HepG2 (cell line): ENCODE data around the gene POU2AF2. TPM values are rescaled to one million over a fixed set of nuclear protein-coding genes. Genes with fewer than 3 reads are reported as not detected.

Source experiments
- ATAC-seq: fragments of 200-7000 bp; cut with Tn5 transposase; 3 replicates; pipeline ENCODE4 v1.9.1; 2020; ENCODE audit warnings: mild to moderate bottlenecking, moderate library complexity
- BruUV-seq: library from RNA; stranded (reverse); fragments of 400-500 nt; replicated peaks from 2 replicates; lab custom pipeline; 2021; lab: Mats Ljungman, UMichigan
- CTCF ChIA-PET: fragments of 300-600 bp; formaldehyde crosslinking; extraction: SDS; loops from one replicate; lab custom pipeline; 2021; ENCODE audit warnings: low total read pairs, inconsistent platforms, low intra/inter-chr PET ratio; lab: Yijun Ruan, JAX
- POLR2A ChIA-PET: fragments of 350-600 bp; sonication (Branson Sonifier 250); formaldehyde crosslinking; loops from one replicate; lab custom pipeline; 2020; ENCODE audit warnings: antibody characterized with exemption, inconsistent platforms; lab: Yijun Ruan, JAX
- DNase-seq: peaks from one replicate; pipeline ENCODE4 v3.0.0-alpha.2; 2015; ENCODE audit warnings: low spot score
- FAIRE-seq: peaks from 3 replicates; lab custom pipeline; 2011; peaks lifted over from hg19 to GRCh38; lab: Jason Lieb, UNC
- H2AFZ ChIP-seq: one replicate; pipeline ENCODE4 v1.6.1; 2011; ENCODE audit warnings: low read length, inconsistent platforms
- H3K27ac ChIP-seq: fragments of 300-600 bp; 3 replicates; pipeline ENCODE4 v1.8.0; 2011; ENCODE audit warnings: mixed run types, mild to moderate bottlenecking, mixed read lengths, low read length, inconsistent platforms; ENCODE audit not compliant: insufficient read depth; ENCODE audit errors: extremely low read length
- H3K27me3 ChIP-seq, 2 experiments: fragments of 200-600 bp in 1 of 2; 2 replicates in 1 of 2; 3 replicates in 1 of 2; pipeline versions ENCODE4 v1.6.0 to v1.8.0; 2011; ENCODE audit warnings: low read length in 2 of 2, mild to moderate bottlenecking in 2 of 2, moderate library complexity in 2 of 2, inconsistent platforms in 1 of 2; ENCODE audit not compliant: insufficient read depth in 2 of 2, control insufficient read depth in 1 of 2
- H3K36me3 ChIP-seq, 2 experiments: fragments of 200-600 bp in 1 of 2; replicated peaks in 1 of 2; 2 replicates in 1 of 2; 3 replicates in 1 of 2; pipeline versions ENCODE4 v1.5.1 to v1.8.0; 2011; ENCODE audit warnings: low read length in 2 of 2, inconsistent platforms in 1 of 2; ENCODE audit not compliant: insufficient read depth in 2 of 2, control insufficient read depth in 1 of 2
- H3K4me1 ChIP-seq: 2 replicates; pipeline ENCODE4 v1.5.1; 2012; ENCODE audit warnings: low read length, inconsistent platforms; ENCODE audit not compliant: insufficient read depth
- H3K4me2 ChIP-seq: 2 replicates; pipeline ENCODE4 v1.6.0; 2011; ENCODE audit warnings: low read depth, low read length, inconsistent platforms
- H3K4me3 ChIP-seq, 3 experiments: fragments of 200-600 bp in 1 of 3; sonication (generic), shearing (Covaris generic) in 1 of 3; replicated peaks in 1 of 3; 2 replicates each; pipeline ENCODE4 v1.5.1; 2011 to 2016; ENCODE audit warnings: low read length in 3 of 3, inconsistent platforms in 2 of 3, low read depth in 2 of 3, mild to moderate bottlenecking in 2 of 3, control low read depth in 1 of 3, mixed read lengths in 1 of 3; ENCODE audit not compliant: insufficient read depth in 1 of 3
- H3K79me2 ChIP-seq: one replicate; pipeline ENCODE4 v1.6.1; 2011; ENCODE audit warnings: low read length, inconsistent platforms; ENCODE audit not compliant: insufficient read depth
- H3K9ac ChIP-seq: 2 replicates; pipeline ENCODE4 v1.6.0; 2011; ENCODE audit warnings: mild to moderate bottlenecking, low read depth, low read length, inconsistent platforms; ENCODE audit not compliant: insufficient read depth
- H3K9me3 ChIP-seq: 2 replicates; pipeline ENCODE4 v1.5.1; 2012; ENCODE audit warnings: mild to moderate bottlenecking, low read length
- H4K20me1 ChIP-seq: 2 replicates; pipeline ENCODE4 v1.6.0; 2011; ENCODE audit warnings: inconsistent platforms, mild to moderate bottlenecking, low read length, moderate library complexity; ENCODE audit not compliant: insufficient read depth
- ADNP ChIP-seq: sonication (generic); formaldehyde crosslinking; IDR thresholded peaks from 2 replicates; pipeline ENCODE4 v1.4.0; 2020; ENCODE audit warnings: missing genetic modification reagents
- GTF3A ChIP-seq: sonication (generic); formaldehyde crosslinking; conservative IDR thresholded peaks from 2 replicates; pipeline ENCODE4 v1.4.0; 2020; ENCODE audit warnings: mild to moderate bottlenecking, missing genetic modification reagents
- NONO ChIP-seq, 2 experiments: fragments of 450-650 bp in 1 of 2; sonication (generic) in 1 of 2; formaldehyde crosslinking in 1 of 2; IDR thresholded peaks in 1 of 2; conservative IDR thresholded peaks in 1 of 2; 2 replicates each; pipeline versions ENCODE4 v1.6.1 to v1.8.0; 2017 to 2022; ENCODE audit warnings: mild to moderate bottlenecking in 1 of 2, missing genetic modification reagents in 1 of 2, moderate library complexity in 1 of 2
- NR2F6 ChIP-seq, 2 experiments: IDR thresholded peaks; 2 replicates each; pipeline ENCODE4 v1.6.1; 2016; ENCODE audit warnings: antibody characterized with exemption in 1 of 2, mild to moderate bottlenecking in 1 of 2
- RAD51 ChIP-seq: fragments of 450-650 bp; IDR thresholded peaks from 2 replicates; pipeline ENCODE4 v1.6.1; 2016; ENCODE audit warnings: borderline replicate concordance
- RELA ChIP-seq: sonication (generic); formaldehyde crosslinking; IDR thresholded peaks from 2 replicates; pipeline ENCODE4 v1.4.0; 2020; ENCODE audit warnings: missing genetic modification reagents
- ZNF121 ChIP-seq: sonication (generic); formaldehyde crosslinking; IDR thresholded peaks from 2 replicates; pipeline ENCODE4 v1.5.0; 2020; ENCODE audit warnings: mild to moderate bottlenecking, missing genetic modification reagents
- ZNF205 ChIP-seq: IDR thresholded peaks from 2 replicates; pipeline ENCODE4 v1.6.1; 2018; ENCODE audit warnings: missing biosample characterization, missing genetic modification reagents
- ZNF331 ChIP-seq: sonication (generic); formaldehyde crosslinking; IDR thresholded peaks from 2 replicates; pipeline ENCODE4 v1.4.0; 2020; ENCODE audit warnings: missing genetic modification reagents
- ZNF501 ChIP-seq: sonication (generic); formaldehyde crosslinking; IDR thresholded peaks from 2 replicates; pipeline ENCODE4 v1.5.1; 2020; ENCODE audit warnings: mild to moderate bottlenecking, moderate library complexity, missing genetic modification reagents
- ZNF777 ChIP-seq: sonication (generic); formaldehyde crosslinking; IDR thresholded peaks from 2 replicates; pipeline ENCODE4 v1.4.0; 2020; ENCODE audit warnings: missing genetic modification reagents
- WGBS: methylation state at CpG from one replicate; pipeline ENCODE4 v1.1.6; 2017; ENCODE audit warnings: low lambda C conversion rate; 5-methylcytosine and 5-hydroxymethylcytosine counted together
- in situ Hi-C: cut with HindIII; loops from 2 replicates; pipeline ENCODE4 v1.10.0; 2017; ENCODE audit warnings: low pct_unique_long_range_greater_than_20kb; ENCODE audit not compliant: extremely low pct_ligation_motif_present
- intact Hi-C: fragments of 100-400 bp; cut with micrococcal nuclease; formaldehyde crosslinking; loops from one replicate; pipeline ENCODE4 v1.10.0; 2022; ENCODE audit not compliant: unreplicated experiment
- polyA plus RNA-seq, 8 experiments: library from polyadenylated mRNA; depleted of rRNA in 3 of 8; stranded (reverse) in 7 of 8; unstranded in 1 of 8; fragments of >200 nt; fragmentation: Illumina TruSeq in 4 of 8; extraction: Trizol in 4 of 8; gene quantifications; 2 replicates each; pipeline versions ENCODE4 v1.2.1 to v1.2.3, GENCODE V29; 2011 to 2016; ENCODE audit warnings: low read depth in 4 of 8, missing spikeins in 1 of 8, mixed read lengths in 1 of 8; ENCODE audit not compliant: insufficient read depth in 1 of 8
- total RNA-seq, 5 experiments: library from RNA; depleted of rRNA; stranded (reverse); fragments of >200 nt; fragmentation: Illumina TruSeq; extraction: Trizol; gene quantifications; 2 replicates each; pipeline ENCODE4 v1.2.3, GENCODE V29; 2016; ENCODE audit warnings: low read depth in 1 of 5
- TF ChIP-seq, protein P1 (sequence below): sonication (generic); formaldehyde crosslinking; IDR thresholded peaks from 2 replicates; pipeline ENCODE4 v1.4.0; 2020; ENCODE audit warnings: mild to moderate bottlenecking, missing genetic modification reagents

The POU2AF2 gene
- total and polyA plus RNA-seq, 2 of the 13 experiments (the other 11 are each of a cell fraction or from before 2014, with no cell fraction given) = 0.11 TPM; not detected in 1

DNA sequence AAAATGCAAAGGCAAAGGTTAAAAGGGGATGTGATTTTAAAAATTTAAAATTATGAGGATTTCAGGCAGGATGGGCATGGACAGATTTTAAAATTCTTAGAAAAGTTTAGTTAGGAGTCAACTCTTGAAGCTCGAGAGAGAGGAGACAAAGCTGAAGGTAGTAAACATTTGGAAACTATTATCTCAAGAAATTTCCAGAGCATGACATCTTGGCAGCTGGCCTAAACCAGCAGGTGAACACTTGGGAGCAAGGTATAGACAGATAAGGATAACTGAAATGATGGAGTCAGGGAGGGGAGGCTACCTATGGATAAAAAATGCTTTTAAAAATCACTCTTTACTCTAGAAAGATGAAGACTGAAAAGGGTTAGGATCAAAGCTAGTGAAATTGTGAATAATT lies 66.6 kb downstream of the POU2AF2 start:
- no peaks in the 10 kb centered on the region for H3K9me3 ChIP-seq
- H3K9ac ChIP-seq = no peak overlapping the region
- DNase-seq (no peak), FAIRE-seq (no peak), ATAC-seq (no peak)
- ChIA-PET CTCF (no interaction called here), POLR2A (interaction anchor here (1.0 to 1.4 kb wide), 2 partner anchors 8 to 22 kb away, joined by 3 to 4 read pairs; no protein-coding TSS in a partner anchor)
- TF ChIP-seq ZNF331 (CRISPR knock-in tag) (no peak), GTF3A (CRISPR knock-in tag) (no peak), ZNF205 (CRISPR knock-in tag) (no peak), NR2F6 (IDR thresholded peaks at IDR 0.05) (no peak), NR2F6 (CRISPR knock-in tag; IDR thresholded peaks at IDR 0.05) (no peak), RAD51 (no peak), ADNP (CRISPR knock-in tag) (no peak), NONO (IDR thresholded peaks at IDR 0.05) (no peak), NONO (CRISPR knock-in tag; conservative IDR thresholded peaks at IDR 0.05) (no peak), ZNF121 (no peak), RELA (CRISPR knock-in tag) (no peak), ZNF501 (CRISPR knock-in tag) (no peak), ZNF777 (no peak)
- TF ChIP-seq, protein P1, sequence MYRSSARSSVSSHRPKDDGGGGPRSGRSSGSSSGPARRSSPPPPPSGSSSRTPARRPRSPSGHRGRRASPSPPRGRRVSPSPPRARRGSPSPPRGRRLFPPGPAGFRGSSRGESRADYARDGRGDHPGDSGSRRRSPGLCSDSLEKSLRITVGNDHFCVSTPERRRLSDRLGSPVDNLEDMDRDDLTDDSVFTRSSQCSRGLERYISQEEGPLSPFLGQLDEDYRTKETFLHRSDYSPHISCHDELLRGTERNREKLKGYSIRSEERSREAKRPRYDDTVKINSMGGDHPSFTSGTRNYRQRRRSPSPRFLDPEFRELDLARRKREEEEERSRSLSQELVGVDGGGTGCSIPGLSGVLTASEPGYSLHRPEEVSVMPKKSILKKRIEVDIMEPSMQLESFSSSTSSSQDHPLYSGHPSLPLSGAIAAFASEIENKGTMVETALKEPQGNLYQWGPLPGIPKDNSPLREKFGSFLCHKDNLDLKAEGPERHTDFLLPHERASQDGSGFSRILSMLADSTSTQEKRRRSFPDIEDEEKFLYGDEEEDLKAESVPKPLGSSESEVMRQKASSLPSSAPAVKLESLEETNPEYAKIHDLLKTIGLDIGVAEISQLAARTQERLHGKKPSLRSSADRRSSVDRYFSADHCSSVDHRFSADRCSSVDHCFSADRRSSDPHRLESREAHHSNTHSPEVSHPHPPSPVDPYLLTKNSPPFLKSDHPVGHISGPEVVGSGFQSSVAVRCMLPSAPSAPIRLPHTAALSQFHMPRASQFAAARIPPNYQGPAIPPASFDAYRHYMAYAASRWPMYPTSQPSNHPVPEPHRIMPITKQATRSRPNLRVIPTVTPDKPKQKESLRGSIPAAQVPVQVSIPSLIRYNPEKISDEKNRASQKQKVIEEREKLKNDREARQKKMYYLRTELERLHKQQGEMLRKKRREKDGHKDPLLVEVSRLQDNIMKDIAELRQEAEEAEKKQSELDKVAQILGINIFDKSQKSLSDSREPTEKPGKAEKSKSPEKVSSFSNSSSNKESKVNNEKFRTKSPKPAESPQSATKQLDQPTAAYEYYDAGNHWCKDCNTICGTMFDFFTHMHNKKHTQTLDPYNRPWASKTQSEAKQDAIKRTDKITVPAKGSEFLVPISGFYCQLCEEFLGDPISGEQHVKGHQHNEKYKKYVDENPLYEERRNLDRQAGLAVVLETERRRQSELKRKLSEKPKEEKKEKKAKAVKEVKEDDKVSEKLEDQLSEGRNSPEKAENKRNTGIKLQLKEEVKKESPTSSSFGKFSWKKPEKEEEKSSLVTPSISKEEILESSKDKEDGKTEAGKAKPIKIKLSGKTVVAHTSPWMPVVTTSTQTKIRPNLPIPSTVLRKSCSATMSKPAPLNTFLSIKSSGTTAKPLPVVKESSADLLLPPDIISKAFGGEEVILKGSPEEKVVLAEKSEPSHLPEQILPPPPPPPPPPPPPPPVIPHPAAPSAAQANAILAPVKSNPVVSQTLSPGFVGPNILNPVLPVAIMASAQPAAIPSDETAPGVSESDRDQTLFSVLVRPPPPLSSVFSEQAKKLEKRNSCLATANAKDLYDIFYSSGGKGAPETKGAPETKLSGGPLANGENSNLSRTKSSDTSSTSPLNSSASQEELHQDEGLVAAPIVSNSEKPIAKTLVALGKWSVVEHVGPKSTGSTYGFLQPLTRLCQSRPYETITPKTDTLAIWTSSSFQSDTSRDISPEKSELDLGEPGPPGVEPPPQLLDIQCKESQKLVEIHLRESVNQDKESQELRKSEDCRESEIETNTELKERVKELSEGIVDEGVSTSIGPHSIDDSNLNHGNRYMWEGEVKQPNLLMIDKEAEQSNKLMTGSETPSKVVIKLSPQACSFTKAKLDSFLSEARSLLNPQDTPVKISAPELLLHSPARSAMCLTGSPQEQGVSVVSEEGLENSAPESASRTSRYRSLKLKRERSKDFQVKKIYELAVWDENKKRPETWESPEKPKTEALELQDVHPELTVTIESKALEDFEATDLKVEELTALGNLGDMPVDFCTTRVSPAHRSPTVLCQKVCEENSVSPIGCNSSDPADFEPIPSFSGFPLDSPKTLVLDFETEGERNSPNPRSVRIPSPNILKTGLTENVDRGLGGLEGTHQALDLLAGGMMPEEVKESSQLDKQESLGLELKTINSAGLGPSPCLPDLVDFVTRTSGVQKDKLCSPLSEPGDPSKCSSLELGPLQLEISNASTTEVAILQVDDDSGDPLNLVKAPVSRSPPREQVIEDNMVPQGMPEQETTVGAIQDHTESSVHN (CRISPR knock-in tag) = no peak
- no peak overlapping the region for H3K4me2 ChIP-seq
- H3K79me2 ChIP-seq = no peaks in the 10 kb centered on the region
- intact Hi-C loops = no loop called here
- no TSS peak for BruUV-seq
- no peak overlapping the region for H3K27ac ChIP-seq
- WGBS = 69% methylated on average over 1 of the region's 1 CpG
- no peak overlapping the region for H2AFZ ChIP-seq
- no peaks in the 10 kb centered on the region for H3K27me3 ChIP-seq
- H3K4me3 ChIP-seq = no peak overlapping the region
- H3K4me1 ChIP-seq = peaks cover 51% of the 10 kb centered on the region
- in situ Hi-C loops = no loop called here
- no peaks in the 10 kb centered on the region for H3K36me3 ChIP-seq
- H4K20me1 ChIP-seq = no peaks in the 10 kb centered on the region
